CD4-positive, alpha-beta T cell treated with Interleukin-4 for 1 hour (primary cell): ENCODE results near the gene TRIM34.
A peak's percentile ranks its signal among the peaks of the same experiment; 100 is the strongest.

ENCODE experiments used
- DNase-seq, 2 donors: peaks; one replicate each; pipeline ENCODE4 v3.0.0-alpha.2; 2020 to 2022

Gene TRIM34

DNA sequence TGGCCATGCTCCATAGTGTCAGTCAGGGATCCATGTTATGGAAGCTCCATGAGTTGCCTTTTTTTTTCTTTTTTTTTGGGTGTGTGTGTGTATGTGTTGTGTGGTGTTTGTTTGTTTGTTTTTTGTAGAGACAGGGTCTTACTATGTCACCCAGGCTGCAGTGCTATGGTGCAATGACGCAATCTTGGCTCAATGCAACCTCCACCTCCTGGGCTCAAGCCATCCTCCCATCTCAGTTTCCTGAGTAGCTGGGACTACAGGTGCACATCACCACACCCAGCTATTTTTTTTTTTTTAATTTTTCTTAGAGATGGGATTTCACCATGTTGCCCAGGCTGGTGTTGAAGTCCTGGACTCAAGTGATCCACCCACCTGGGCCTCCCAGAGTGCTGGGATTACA lies 63.7 kb downstream of the TRIM34 start:
- no peak for DNase-seq

- DNase-seq: peak; percentile 58 to 82
Observed at GRCh38 chr11:5689551-5689983, 64.8 kb downstream of the TRIM34 start, which contains the start of gene TRIM22. TSS of gene TRIM22 (plus strand) at chr11:5689790. CDS start at chr11:5696233, 6,443 bp downstream.

- no peak for DNase-seq
Observed at GRCh38 chr11:5690216-5690615, 65.4 kb downstream of the TRIM34 start.

- DNase-seq: no peak
Observed at GRCh38 chr11:5690736-5691135, 65.9 kb downstream of the TRIM34 start.

GRCh38 chr11:5691238-5691963 lies 66.6 kb downstream of the TRIM34 start:
- peak in 1 of 2 donors; percentile 24 for DNase-seq

- DNase-seq: peak in 1 of 2 donors; percentile 33
Observed at GRCh38 chr11:5691964-5692361, 67.2 kb downstream of the TRIM34 start.
